ENCODE measurements around the gene SP2. TPM values are rescaled to one million over a fixed set of nuclear protein-coding genes. Genes with fewer than 3 reads are reported as not detected.

The SP2 gene
- total RNA-seq, 1 donor from 2014 or later: 1.6 TPM

DNA sequence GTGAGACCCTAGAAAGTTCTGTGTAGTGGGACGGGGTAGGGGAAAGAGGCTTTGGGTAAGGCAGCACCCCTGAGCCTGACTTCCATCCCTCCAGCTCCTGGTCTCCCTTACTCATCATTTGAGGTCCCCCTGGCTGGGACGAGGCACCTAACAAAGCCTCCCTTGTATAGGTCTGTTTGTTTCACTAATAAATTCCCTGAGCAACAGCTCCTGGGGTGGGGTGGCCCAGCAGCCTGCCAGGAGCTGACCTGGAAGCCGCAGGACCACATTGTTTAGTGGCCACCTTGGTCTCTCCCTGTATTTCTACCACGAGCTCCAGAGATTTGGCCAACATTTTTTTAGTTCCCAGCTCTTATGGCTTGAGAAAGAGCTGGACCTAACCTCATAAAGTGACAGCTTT lies 54.4 kb downstream of the SP2 start:
- Histone ChIP-seq H3K4me1 (peaks cover 5% of the 10 kb centered on the region), H3K9me3 (ENCODE audit: low read depth) (no peaks in the 10 kb centered on the region), H4K20me1 (ENCODE audit: low read depth) (no peaks in the 10 kb centered on the region), H3K79me2 (ENCODE audit: low read depth) (no peaks in the 10 kb centered on the region), H3K4me3 (no peak overlapping the region), H3K4me2 (no peak overlapping the region), H3F3A (ENCODE audit: low read depth) (no peaks in the 10 kb centered on the region), H3K27me3 (peaks cover 5% of the 10 kb centered on the region), H3K36me3 (no peaks in the 10 kb centered on the region), H3K27ac (no peak overlapping the region), H2AFZ (replicated peaks) (no peak overlapping the region), H3K9ac (no peak overlapping the region)
- TF ChIP-seq EZH2 (IDR thresholded peaks at IDR 0.05): no peak
- TF ChIP-seq EZH2phosphoT487 (IDR thresholded peaks at IDR 0.05): no peak
- TF ChIP-seq, protein P1, sequence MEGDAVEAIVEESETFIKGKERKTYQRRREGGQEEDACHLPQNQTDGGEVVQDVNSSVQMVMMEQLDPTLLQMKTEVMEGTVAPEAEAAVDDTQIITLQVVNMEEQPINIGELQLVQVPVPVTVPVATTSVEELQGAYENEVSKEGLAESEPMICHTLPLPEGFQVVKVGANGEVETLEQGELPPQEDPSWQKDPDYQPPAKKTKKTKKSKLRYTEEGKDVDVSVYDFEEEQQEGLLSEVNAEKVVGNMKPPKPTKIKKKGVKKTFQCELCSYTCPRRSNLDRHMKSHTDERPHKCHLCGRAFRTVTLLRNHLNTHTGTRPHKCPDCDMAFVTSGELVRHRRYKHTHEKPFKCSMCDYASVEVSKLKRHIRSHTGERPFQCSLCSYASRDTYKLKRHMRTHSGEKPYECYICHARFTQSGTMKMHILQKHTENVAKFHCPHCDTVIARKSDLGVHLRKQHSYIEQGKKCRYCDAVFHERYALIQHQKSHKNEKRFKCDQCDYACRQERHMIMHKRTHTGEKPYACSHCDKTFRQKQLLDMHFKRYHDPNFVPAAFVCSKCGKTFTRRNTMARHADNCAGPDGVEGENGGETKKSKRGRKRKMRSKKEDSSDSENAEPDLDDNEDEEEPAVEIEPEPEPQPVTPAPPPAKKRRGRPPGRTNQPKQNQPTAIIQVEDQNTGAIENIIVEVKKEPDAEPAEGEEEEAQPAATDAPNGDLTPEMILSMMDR (IDR thresholded peaks at IDR 0.05): no peak
- no peak overlapping the region for H3K4me3 Mint-ChIP-seq
- peaks cover 2% of the 10 kb centered on the region for H3K27me3 Mint-ChIP-seq (ENCODE audit: insufficient read depth, low read depth)
- no peaks in the 10 kb centered on the region for H3K36me3 Mint-ChIP-seq
- no peaks in the 10 kb centered on the region for H3K9me3 Mint-ChIP-seq
- H3K4me1 Mint-ChIP-seq: peaks cover 11% of the 10 kb centered on the region
- no peak for DNase-seq (ENCODE audit: low spot score)
- no peak overlapping the region for H3K27ac Mint-ChIP-seq

DNA sequence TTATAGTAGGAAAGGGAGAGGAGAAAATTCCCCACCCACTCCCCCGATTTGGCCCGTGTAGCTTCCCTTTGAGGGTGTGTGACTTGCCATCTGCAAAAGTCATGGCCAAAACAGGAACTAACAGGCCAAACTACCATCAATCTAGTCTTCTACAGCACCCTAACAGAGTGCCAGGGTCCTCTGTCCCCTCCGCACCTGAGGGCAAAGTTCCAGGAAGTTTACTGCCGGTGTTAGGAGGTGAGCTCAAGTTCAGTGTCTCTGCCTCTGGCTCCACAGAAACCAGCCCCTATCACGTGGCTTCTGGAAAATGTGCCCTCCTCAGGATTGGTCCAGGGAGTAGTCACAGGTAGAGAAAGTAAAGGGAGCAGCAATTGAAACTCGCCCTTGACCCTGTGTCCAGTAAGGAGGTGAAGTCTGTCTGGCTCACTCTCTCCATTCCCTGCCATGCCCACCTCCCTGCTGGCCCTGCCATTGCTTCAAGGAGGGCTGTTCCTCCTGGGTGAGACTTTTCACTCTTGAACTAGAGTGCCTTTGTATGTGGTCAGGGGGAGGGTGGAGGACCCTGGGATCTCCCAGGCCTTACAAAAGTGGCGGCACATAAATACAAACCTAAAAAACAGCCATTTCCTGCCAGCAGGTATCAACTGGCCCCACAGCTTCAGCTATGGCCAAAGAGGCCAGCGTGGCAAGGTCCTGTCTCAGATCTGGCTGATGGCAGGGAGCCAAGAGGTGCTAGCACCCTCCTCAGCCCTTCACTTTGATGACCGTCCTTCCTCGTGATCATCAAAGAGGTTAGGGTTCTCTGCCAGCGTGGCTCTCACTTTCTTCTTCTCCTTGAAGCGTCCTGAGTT lies 56.4 kb downstream of the SP2 start:
- Mint-ChIP-seq H3K27me3 (ENCODE audit: insufficient read depth, low read depth) (peaks cover 6% of the 10 kb centered on the region), H3K4me1 (peaks cover 11% of the 10 kb centered on the region), H3K4me3 (no peak overlapping the region), H3K9me3 (no peaks in the 10 kb centered on the region), H3K36me3 (no peaks in the 10 kb centered on the region), H3K27ac (no peak overlapping the region)
- Histone ChIP-seq H3K4me3 (no peak overlapping the region), H3K27ac (no peak overlapping the region), H3K4me2 (no peak overlapping the region), H3K4me1 (peaks cover 11% of the 10 kb centered on the region), H3K27me3 (peaks cover 5% of the 10 kb centered on the region), H2AFZ (replicated peaks) (no peak overlapping the region), H3K36me3 (no peaks in the 10 kb centered on the region), H3K79me2 (ENCODE audit: low read depth) (no peaks in the 10 kb centered on the region), H3F3A (ENCODE audit: low read depth) (no peaks in the 10 kb centered on the region), H4K20me1 (ENCODE audit: low read depth) (no peaks in the 10 kb centered on the region), H3K9ac (no peak overlapping the region), H3K9me3 (ENCODE audit: low read depth) (no peaks in the 10 kb centered on the region)
- TF ChIP-seq EZH2phosphoT487 (IDR thresholded peaks at IDR 0.05): no peak
- TF ChIP-seq, protein P1 (IDR thresholded peaks at IDR 0.05): no peak
- TF ChIP-seq EZH2 (IDR thresholded peaks at IDR 0.05): no peak
- no peak for DNase-seq (ENCODE audit: low spot score)

DNA sequence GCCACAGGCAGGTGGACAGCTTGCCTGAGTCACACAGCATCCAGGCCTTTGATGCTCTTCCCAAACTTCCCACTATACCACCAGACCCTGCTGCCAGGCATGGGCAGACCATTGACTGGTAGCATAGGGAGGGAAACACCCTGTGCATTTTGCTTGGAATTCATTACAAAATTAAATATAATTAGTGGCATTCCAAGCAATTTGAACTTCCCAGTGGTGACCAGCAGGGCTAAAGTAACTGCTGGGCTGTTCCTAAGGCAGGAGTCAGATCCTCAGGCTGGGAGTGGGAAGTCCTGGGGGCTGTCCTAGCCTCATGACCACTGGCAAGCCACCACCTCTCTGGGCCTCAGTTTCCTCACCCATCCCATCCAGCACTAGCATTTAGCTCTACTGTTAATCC lies 57.9 kb downstream of the SP2 start:
- DNase-seq (ENCODE audit: low spot score): no peak
- peaks cover 7% of the 10 kb centered on the region for H3K27me3 Mint-ChIP-seq (ENCODE audit: insufficient read depth, low read depth)
- H3K9me3 Mint-ChIP-seq: no peaks in the 10 kb centered on the region
- Histone ChIP-seq H3F3A (ENCODE audit: low read depth) (no peaks in the 10 kb centered on the region), H3K4me1 (peaks cover 17% of the 10 kb centered on the region), H2AFZ (replicated peaks) (no peak overlapping the region), H3K27me3 (peaks cover 11% of the 10 kb centered on the region), H3K4me2 (no peak overlapping the region), H3K9ac (no peak overlapping the region), H3K36me3 (no peaks in the 10 kb centered on the region), H3K9me3 (ENCODE audit: low read depth) (no peaks in the 10 kb centered on the region), H4K20me1 (ENCODE audit: low read depth) (no peaks in the 10 kb centered on the region), H3K4me3 (no peak overlapping the region), H3K27ac (no peak overlapping the region), H3K79me2 (ENCODE audit: low read depth) (no peaks in the 10 kb centered on the region)
- H3K4me1 Mint-ChIP-seq: peaks cover 9% of the 10 kb centered on the region
- H3K36me3 Mint-ChIP-seq: no peaks in the 10 kb centered on the region
- TF ChIP-seq, protein P1 (IDR thresholded peaks at IDR 0.05): peak; percentile 15
- TF ChIP-seq EZH2phosphoT487 (IDR thresholded peaks at IDR 0.05): no peak
- H3K27ac Mint-ChIP-seq: no peak overlapping the region
- no peak overlapping the region for H3K4me3 Mint-ChIP-seq

Data from neural progenitor cell (in vitro differentiated cells).